K562 (cell line): ENCODE measurements around the gene KIF5A. TPM values are rescaled to one million over a fixed set of nuclear protein-coding genes. Genes with fewer than 3 reads are reported as not detected.

Source experiments
- ATF6 ChIP-seq: sonication (generic); formaldehyde crosslinking; IDR thresholded peaks from 2 replicates; pipeline ENCODE4 v1.4.0; 2020; ENCODE audit warnings: mild to moderate bottlenecking, missing genetic modification reagents
- FOXK2 ChIP-seq, 2 experiments: fragments of 450-650 bp; IDR thresholded peaks in 1 of 2; conservative IDR thresholded peaks in 1 of 2; 2 replicates each; pipeline ENCODE4 v1.6.1; 2016; ENCODE audit warnings: low read depth in 2 of 2, mild to moderate bottlenecking in 1 of 2
- FOXO4 ChIP-seq: fragments of 450-650 bp; formaldehyde crosslinking; IDR thresholded peaks from 2 replicates; pipeline ENCODE4 v1.4.0; 2020; ENCODE audit warnings: mild to moderate bottlenecking, moderate library complexity
- FUS ChIP-seq: fragments of 200-400 bp; formaldehyde crosslinking; optimal IDR thresholded peaks from 2 replicates; pipeline ENCODE3; 2017; ENCODE audit warnings: low read depth, low read length
- HNRNPUL1 ChIP-seq: fragments of 200-400 bp; formaldehyde crosslinking; IDR thresholded peaks from 2 replicates; pipeline ENCODE4 v1.6.1; 2017; ENCODE audit warnings: low read length
- KLF1 ChIP-seq: fragments of 450-650 bp; IDR thresholded peaks from 2 replicates; pipeline ENCODE4 v1.6.1; 2016; ENCODE audit warnings: missing genetic modification characterization, missing compliant biosample characterization
- KLF16 ChIP-seq: IDR thresholded peaks from 2 replicates; pipeline ENCODE4 v1.6.1; 2016; ENCODE audit warnings: antibody characterized with exemption
- MCM3 ChIP-seq: fragments of 450-650 bp; IDR thresholded peaks from 2 replicates; pipeline ENCODE4 v1.6.1; 2016
- NR2C1 ChIP-seq, 2 experiments: fragments of 450-650 bp; IDR thresholded peaks; 2 replicates each; pipeline ENCODE4 v1.6.1; 2017; ENCODE audit warnings: mild to moderate bottlenecking in 2 of 2, antibody characterized with exemption in 1 of 2, inconsistent platforms in 1 of 2, missing compliant biosample characterization in 1 of 2, missing genetic modification characterization in 1 of 2
- THRAP3 ChIP-seq: fragments of 450-650 bp; IDR thresholded peaks from 2 replicates; pipeline ENCODE4 v1.6.1; 2016; ENCODE audit warnings: mild to moderate bottlenecking, inconsistent platforms, borderline replicate concordance
- ZBTB11 ChIP-seq, 3 experiments: fragments of 200-800 bp in 1 of 3; fragments of 250-450 bp in 1 of 3; fragments of 450-650 bp in 1 of 3; sonication (Bioruptor Pico) in 1 of 3; sonication (Bioruptor generic) in 1 of 3; formaldehyde crosslinking in 1 of 3; IDR thresholded peaks; 2 replicates each; pipeline versions ENCODE4 v1.6.1 to v1.8.0; 2016 to 2022; ENCODE audit warnings: mild to moderate bottlenecking in 2 of 3, missing genetic modification characterization in 2 of 3, missing compliant biosample characterization in 1 of 3, moderate library complexity in 1 of 3
- ZNF217 ChIP-seq: sonication (generic); formaldehyde crosslinking; IDR thresholded peaks from 2 replicates; pipeline ENCODE4 v1.8.0; 2022; ENCODE audit warnings: mild to moderate bottlenecking, missing genetic modification reagents
- ZNF24 ChIP-seq: fragments of 450-650 bp; IDR thresholded peaks from 2 replicates; pipeline ENCODE4 v1.6.1; 2016
- ZNF277 ChIP-seq: fragments of 250-450 bp; sonication (Bioruptor Pico); IDR thresholded peaks from 2 replicates; pipeline ENCODE4 v1.8.0; 2022; ENCODE audit warnings: inconsistent platforms, mild to moderate bottlenecking, moderate library complexity, borderline replicate concordance
- ZNF347 ChIP-seq: fragments of 450-650 bp; formaldehyde crosslinking; IDR thresholded peaks from 2 replicates; pipeline ENCODE4 v1.4.0; 2020; ENCODE audit warnings: low read depth, mild to moderate bottlenecking, moderate library complexity
- ZNF766 ChIP-seq: fragments of 200-800 bp; sonication (Bioruptor generic); conservative IDR thresholded peaks from 2 replicates; pipeline ENCODE4 v1.6.1; 2016; ENCODE audit warnings: missing genetic modification characterization, missing compliant biosample characterization
- polyA plus RNA-seq, 8 experiments: library from polyadenylated mRNA; depleted of rRNA in 4 of 8; stranded (reverse) in 5 of 8; unstranded in 3 of 8; fragments of >200 nt; fragmentation: Nextera tagmentation in 2 of 8; fragmentation: Illumina TruSeq in 1 of 8; extraction: Ambion mirVana in 2 of 8; extraction: Trizol in 1 of 8; gene quantifications; 2 replicates each; pipeline versions ENCODE4 v1.2.1 to v1.2.3, GENCODE V29; 2011 to 2014; ENCODE audit warnings: inconsistent platforms in 1 of 8, missing spikeins in 1 of 8
- total RNA-seq, 7 experiments: library from RNA; depleted of rRNA in 6 of 7; stranded (reverse); fragments of >200 nt in 6 of 7; fragmentation: Illumina TruSeq in 2 of 7; extraction: Trizol in 2 of 7; gene quantifications; 2 replicates each; pipeline versions ENCODE4 v1.2.1 to v1.2.3, GENCODE V29; 2011 to 2021; ENCODE audit warnings: low replicate concordance in 1 of 7

Gene KIF5A
- total and polyA plus RNA-seq, 9 of the 15 experiments (the other 6 are each of a cell fraction or from before 2014, with no cell fraction given) = 3.4 to 17.7 (median 8.0) TPM

GRCh38 chr12:57551637-57552305, 1.9 kb downstream of the KIF5A start (continued):
- TF ChIP-seq HNRNPUL1 (no peak), FOXO4 (CRISPR knock-in tag) (no peak), FUS (no peak), KLF1 (tag) (no peak), ZBTB11 (CRISPR knock-in tag; IDR thresholded peaks at IDR 0.05) (peak in 1 of 3 experiments; percentile 6; a peak in 1 of 6 replicates), ZNF766 (CRISPR knock-in tag) (no peak), THRAP3 (no peak), ZNF24 (no peak), ZNF217 (no peak), KLF16 (no peak), MCM3 (no peak), ATF6 (CRISPR knock-in tag) (no peak), ZNF347 (CRISPR knock-in tag) (no peak), FOXK2 (conservative IDR thresholded peaks at IDR 0.05 in 1 of 2, IDR thresholded peaks at IDR 0.05 in 1 of 2; ENCODE audit: low read depth in 2 of 2) (0 out of 4 replicates have a peak, but pooled peaks of 1 of the 2 experiments have one; percentile 14), NR2C1 (IDR thresholded peaks at IDR 0.05) (no peak), NR2C1 (tag; IDR thresholded peaks at IDR 0.05) (no peak), ZNF277 (CRISPR knock-in tag) (no peak)
